Nephron (organoid): ENCODE results near the gene NDUFC2.

Experiments used
- H3K27ac Mint-ChIP-seq, 3 experiments: 2 replicates each; pipeline ENCODE4 v1.8.0; 2020; ENCODE audit warnings: mixed read lengths in 3 of 3, mild to moderate bottlenecking in 2 of 3, moderate library complexity in 1 of 3
- H3K27me3 Mint-ChIP-seq: 2 replicates; pipeline ENCODE4 v1.8.0; 2021; ENCODE audit warnings: low read depth, mild to moderate bottlenecking, moderate library complexity, mixed read lengths
- H3K36me3 Mint-ChIP-seq: 2 replicates; pipeline ENCODE4 v1.8.0; 2020; ENCODE audit warnings: low read depth, mixed read lengths
- H3K4me1 Mint-ChIP-seq: 2 replicates; pipeline ENCODE4 v1.8.0; 2020; ENCODE audit warnings: mixed read lengths
- H3K4me3 Mint-ChIP-seq, 3 experiments: 2 replicates each; pipeline ENCODE4 v1.8.0; 2020; ENCODE audit warnings: mild to moderate bottlenecking in 3 of 3, mixed read lengths in 3 of 3, moderate library complexity in 2 of 3
- H3K9me3 Mint-ChIP-seq: 2 replicates; pipeline ENCODE4 v1.8.0; 2020; ENCODE audit warnings: mixed read lengths
- TF ChIP-seq, protein P1 (sequence below), 3 experiments: fragments of 200-600 bp; sonication (generic); IDR thresholded peaks; one replicate each; pipeline ENCODE4 v1.5.0; 2021; ENCODE audit warnings: antibody characterized with exemption in 3 of 3; ENCODE audit not compliant: unreplicated experiment in 3 of 3

Gene NDUFC2

DNA sequence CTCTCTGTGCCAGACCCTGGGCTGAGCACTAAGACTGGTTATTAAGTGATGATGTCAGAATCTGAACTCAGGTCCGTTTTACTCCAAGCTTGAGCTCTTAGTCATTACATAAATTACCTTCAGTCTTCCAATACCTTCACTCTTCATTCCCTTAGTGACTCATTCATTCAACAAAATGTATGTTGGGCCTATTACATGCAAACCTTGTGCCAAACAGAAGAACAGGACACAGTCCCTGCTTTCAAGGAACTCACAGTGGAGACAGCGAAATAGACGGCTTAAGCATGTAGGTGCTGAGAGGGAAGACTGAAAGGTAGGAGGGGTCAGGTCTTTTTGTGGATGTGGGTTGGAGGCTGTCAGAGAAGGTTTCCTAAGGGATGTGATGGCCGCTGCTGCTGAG is 59.9 kb downstream of the NDUFC2 start:
- peaks cover 27% of the 10 kb centered on the region for H3K4me1 Mint-ChIP-seq
- no peaks in the 10 kb centered on the region for H3K9me3 Mint-ChIP-seq
- H3K27me3 Mint-ChIP-seq, result no peaks in the 10 kb centered on the region
- peak overlapping the region; percentile 3 to 24 (median 9) for H3K4me3 Mint-ChIP-seq
- peak overlapping the region; percentile 69 to 92 (median 89) for H3K27ac Mint-ChIP-seq
- peaks cover 10% of the 10 kb centered on the region for H3K36me3 Mint-ChIP-seq
- TF ChIP-seq, protein P1, sequence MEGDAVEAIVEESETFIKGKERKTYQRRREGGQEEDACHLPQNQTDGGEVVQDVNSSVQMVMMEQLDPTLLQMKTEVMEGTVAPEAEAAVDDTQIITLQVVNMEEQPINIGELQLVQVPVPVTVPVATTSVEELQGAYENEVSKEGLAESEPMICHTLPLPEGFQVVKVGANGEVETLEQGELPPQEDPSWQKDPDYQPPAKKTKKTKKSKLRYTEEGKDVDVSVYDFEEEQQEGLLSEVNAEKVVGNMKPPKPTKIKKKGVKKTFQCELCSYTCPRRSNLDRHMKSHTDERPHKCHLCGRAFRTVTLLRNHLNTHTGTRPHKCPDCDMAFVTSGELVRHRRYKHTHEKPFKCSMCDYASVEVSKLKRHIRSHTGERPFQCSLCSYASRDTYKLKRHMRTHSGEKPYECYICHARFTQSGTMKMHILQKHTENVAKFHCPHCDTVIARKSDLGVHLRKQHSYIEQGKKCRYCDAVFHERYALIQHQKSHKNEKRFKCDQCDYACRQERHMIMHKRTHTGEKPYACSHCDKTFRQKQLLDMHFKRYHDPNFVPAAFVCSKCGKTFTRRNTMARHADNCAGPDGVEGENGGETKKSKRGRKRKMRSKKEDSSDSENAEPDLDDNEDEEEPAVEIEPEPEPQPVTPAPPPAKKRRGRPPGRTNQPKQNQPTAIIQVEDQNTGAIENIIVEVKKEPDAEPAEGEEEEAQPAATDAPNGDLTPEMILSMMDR (IDR thresholded peaks at IDR 0.05; ENCODE audit: unreplicated experiment in 3 of 3), result no peak
